ENCODE measurements around the gene GNPTAB.
"Not testable (repeated sequence)": the region's sequence is repeated elsewhere in the genome, so short reads cannot be mapped to it uniquely, and the experiment has no call there.

The GNPTAB gene

DNA sequence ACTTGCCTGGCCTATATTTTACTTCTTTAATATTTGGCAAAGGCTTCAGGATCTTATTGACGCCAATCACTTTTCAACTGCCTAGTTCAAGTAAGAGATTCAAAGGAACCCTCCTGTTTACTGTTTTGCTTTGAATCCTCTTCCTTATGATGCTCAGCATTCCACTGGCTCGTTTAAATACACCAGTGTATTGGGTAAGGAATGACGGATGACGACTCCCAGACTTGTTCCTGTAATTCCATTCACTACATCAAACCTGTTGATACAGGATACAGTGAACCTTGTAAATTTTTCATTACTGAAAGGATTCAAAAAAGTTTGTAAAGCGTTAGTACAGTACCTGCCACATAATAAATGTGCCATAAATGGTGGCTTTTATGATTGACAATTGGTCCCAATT, 89.8 kb downstream of the GNPTAB start:
- no peak overlapping the region for H3K4me3 ChIP-seq (ENCODE audit: low read depth, low read length)

DNA sequence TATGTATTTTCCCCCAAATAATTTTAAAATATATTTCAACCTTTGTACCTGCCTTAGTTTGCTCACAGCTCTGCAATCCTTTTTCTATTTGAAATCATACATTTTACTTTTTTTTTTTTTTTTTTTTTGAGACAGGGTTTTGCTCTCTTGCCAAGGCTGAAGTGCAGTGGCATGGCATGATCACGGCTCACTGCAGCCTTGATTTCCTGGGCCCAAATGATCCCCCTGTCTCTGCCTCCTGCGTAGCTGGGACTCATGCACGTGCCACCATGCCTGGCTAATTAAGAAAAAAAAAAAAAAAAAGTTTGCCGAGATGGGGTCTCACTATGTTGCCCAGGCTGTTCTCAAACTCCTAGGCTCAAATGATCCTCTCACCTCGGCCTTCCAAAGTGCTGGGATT, 90.2 kb downstream of the GNPTAB start:
- no peak overlapping the region for H3K4me3 ChIP-seq (ENCODE audit: low read depth, low read length)

DNA sequence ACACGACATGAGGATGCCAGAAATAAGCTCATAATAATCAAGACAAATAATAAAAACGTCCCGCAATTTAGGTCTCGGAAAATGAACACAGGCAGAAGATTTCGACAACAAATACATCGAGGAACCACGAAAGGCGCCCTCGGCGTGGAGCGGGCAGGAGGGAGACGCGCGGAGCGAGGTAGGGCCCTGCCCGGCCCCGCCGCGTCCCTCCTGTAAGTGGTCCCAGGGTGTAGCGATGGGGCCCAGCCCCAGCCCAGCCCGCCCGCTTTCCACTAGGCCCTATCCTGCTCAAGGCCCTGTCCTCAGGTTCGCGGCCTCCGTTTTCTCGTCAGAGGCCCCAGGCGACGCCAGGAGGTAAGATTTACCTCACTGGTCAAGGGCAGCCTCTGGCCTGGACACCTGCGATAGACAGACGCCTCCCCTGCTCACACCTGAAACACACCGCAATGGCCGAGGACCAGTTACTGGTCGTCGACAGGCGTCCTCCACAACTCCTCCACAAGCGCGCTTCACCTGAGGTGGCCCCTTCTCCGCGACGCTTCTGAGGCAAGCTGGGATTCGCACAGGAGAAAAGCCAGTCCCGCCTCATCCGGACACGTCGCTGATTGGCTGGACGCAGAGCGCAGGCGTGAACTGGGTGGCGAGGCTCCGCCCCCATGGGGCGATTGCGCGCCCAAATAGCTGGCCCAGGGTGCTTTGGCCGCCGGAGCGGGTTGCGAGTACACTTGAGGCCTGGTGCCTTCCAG, 91.7 kb downstream of the GNPTAB start, which contains the start of gene SYCP3:
Gene SYCP3, minus strand, starts transcription at position 543 of the 746 bp plus-strand sequence. CDS start 1,527 bp downstream, outside the sequence.
- H3K4me3 ChIP-seq (ENCODE audit: low read depth, low read length), result no peak within 1 kb of the TSS

DNA sequence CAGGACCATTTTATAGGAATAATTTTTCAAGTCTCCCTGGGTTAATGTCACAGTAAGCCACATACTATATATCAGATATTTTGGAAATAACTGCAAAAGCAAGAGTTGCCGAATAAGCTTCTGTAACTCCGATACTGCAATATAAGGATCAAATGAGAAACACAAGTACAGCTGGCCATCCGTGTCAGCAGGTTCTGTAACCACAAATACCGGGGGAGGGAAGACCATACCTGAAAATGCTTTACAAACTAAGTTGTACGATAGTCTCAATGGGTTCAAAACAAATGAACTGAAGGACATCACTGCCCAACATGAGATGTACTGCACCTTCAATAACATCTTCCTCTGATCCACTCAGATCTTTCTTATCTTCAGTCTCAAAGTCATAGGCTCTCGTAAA, 93.3 kb downstream of the GNPTAB start:
- no peak overlapping the region for H3K4me3 ChIP-seq (ENCODE audit: low read depth, low read length)

DNA sequence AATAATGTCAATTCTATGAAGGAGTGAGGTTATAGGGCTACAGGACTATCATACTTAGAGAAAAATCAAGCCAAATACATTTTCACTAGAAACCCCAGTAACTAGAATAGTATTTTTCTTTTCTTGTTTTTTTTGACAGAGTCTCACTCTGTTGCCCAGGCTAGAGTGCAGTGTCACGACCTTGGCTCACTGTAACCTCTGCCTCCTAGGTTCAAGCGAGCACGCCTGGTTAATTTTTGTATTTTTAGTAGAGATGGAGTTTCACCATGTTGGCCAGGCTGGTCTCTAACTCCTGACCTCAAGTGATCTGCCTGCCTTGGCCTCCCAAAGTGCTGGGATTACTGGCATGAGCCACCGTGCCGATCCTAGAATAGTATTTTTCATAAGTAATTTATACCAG, 96.3 kb downstream of the GNPTAB start:
- H3K4me3 ChIP-seq (ENCODE audit: low read depth, low read length), result not testable (repeated sequence)

DNA sequence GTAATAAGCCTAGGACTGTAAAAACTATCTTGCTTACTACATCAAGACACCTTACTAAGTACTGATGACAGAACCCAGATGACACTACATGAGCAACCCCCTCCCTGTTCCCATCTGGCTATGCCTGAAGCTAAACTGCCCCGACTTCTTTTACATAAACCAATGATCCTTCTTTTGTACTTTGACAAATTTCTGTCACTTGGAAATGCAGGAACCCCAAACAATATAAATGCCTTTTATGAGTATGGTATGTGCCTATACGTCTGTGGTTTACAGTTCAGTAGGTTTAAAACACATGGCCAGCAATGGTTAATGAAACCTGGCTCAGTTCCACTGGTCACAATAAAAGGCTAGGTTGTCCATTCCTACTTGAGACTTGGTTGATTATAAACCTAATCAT, 97.6 kb downstream of the GNPTAB start:
- H3K4me3 ChIP-seq (ENCODE audit: low read depth, low read length), result no peak overlapping the region

DNA sequence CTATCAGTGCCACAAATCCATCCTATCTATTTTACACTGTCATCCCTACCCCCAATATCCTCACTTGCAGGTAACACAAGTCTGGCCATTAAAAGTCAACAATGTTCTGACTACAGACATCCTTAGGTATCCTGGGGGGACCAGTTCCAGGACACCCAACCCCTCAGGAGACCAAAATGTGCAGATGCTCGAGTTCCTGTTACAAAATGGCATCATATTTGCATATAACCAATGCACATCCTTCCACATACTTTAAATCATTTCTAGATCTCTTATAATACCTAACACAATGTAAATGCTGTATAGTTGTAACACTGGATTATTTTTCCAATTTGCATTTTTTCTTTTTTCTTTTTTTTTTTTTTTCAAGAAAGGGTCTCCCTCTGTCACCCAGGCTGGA, 98.4 kb downstream of the GNPTAB start:
- no peak overlapping the region for H3K4me3 ChIP-seq (ENCODE audit: low read depth, low read length)

DNA sequence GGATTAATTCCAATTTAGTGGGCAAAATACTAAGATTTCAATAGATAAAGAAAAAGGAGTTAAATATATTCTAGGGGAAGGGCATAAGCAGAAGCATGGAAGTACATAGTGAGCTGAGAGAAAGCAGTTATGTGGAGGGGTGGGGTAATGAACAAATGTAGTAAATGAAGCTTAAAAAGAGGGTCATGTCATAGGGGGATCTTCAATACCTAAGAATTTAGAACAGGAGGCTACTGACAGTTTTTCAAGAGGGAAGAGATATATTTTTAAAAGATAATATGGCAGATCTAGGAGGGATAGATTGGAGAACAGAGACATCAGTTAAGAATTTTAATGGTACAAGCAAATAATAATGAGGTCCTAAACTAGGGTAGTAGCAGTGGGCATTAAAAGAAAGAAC, 100.9 kb downstream of the GNPTAB start:
- H3K4me3 ChIP-seq (ENCODE audit: low read depth, low read length), result no peak overlapping the region

DNA sequence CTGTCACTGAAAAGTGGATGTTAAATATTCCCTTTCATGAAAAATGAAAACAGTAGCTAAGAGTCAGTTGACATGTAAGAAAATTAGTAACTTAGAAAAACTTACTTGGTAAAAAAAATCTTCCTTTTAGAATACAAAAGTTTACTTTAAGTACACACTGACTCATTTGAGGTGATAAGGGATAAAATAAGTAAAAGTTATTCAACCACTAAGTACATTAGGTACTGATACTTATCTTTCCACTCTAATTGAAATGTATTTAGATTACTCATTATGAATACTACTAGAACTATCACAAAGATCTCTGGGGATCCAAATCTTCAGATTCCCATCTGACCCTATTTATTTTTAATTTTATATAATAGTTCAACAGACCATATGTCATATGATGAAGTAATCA, 103.7 kb downstream of the GNPTAB start:
- no peak overlapping the region for H3K4me3 ChIP-seq (ENCODE audit: low read depth, low read length)

DNA sequence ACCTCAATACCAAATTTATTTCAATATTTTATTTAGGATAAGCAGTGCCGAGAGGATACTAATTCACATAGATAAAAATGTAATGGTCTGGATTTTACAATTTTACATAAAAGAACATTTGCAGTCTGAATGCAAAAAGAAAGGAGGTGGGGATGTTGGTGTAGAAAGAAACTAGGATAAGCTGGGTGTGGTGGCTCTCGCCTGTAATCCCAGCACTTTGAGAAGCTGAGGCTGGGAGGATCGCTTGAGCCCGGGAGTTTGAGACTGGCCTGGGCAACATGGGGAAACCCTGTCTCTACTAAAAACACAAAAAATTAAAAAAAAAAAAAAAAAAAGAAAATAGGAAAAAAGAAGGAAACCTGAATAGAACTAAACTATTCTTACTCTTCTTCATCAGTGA, 108.4 kb downstream of the GNPTAB start:
- H3K4me3 ChIP-seq (ENCODE audit: low read depth, low read length), result no peak overlapping the region

DNA sequence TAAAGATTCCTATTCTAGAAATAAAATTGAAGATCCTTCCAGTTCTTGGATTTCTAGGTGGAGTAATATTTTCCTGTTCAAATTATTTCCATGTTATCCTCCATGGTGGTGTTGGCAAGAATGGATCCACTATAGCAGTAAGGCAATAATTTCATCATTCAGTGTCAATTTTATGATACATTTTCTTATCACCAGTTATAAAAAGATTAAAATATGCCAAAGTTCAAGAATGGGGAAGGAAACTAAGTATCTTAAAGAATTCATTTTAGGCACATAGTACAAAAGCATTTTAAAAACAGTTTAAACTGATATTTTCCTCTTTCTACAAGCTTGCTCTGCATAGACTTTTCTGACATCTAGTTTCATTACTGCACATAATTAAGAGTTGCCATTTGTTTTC, 110.6 kb downstream of the GNPTAB start:
- H3K4me3 ChIP-seq (ENCODE audit: low read depth, low read length), result no peak overlapping the region

DNA sequence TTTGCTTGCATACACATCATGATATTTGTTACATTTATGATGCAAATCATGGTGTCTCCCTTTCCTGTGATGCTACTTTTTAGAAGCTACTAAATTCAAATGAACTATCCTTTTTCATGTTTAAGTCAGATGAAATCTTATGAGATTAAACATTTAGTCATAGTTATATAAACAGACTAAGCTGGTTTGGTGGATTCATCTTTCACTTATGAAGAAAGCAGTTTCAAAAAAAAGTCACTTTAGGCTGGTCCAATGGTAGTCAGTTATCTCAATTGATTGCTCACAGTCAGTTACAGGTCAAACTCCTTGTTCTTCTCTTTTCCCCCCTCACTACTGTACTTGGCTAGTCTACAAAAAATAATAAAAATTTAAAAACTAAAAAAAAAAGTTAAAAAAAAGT, 111.2 kb downstream of the GNPTAB start:
- no peak overlapping the region for H3K4me3 ChIP-seq (ENCODE audit: low read depth, low read length)

DNA sequence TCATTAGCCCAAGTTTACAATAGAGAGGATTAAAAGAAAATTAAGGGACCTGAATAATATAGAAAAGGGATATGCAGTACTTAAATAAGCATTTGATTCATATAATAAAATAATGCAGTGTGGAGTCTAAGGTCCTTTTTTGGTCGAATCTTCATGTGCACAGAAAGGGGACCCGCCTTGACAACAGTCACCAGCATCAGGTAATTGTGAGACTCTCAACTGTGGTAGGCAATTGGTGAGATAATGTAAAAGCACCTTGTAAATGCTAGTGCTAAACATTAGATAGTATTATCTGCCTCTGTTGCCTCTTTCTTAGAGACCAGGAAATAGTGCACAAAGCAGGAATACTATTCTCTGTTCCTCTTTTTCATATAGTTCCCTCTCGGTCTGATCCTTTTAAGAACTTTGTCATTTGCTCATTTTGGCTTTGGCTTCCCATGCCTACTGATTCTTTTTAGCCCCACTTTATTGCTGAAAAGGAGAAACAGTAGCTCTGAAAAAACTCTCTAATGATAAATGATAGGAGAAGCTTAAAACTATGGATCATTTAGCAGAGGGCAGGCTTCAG, 115.8 kb downstream of the GNPTAB start:
- H3K4me3 ChIP-seq (ENCODE audit: low read depth, low read length), result no peak overlapping the region

DNA sequence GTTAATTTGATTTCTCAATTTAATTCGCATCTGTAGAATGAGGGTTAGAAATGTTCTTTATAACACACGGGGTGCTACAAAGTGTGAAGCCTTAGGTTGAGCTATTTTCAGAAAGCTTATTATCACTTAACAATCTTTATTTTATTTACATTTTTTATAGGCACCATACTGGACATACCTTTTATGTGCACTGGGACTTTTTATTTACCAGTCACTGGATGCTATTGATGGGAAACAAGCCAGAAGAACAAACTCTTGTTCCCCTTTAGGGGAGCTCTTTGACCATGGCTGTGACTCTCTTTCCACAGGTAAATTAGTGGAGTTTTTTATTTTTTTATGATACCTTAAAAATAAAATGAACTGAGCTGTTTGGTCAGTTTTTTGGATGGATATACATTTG, 116.8 kb downstream of the GNPTAB start:
- H3K4me3 ChIP-seq (ENCODE audit: low read depth, low read length), result no peak overlapping the region

DNA sequence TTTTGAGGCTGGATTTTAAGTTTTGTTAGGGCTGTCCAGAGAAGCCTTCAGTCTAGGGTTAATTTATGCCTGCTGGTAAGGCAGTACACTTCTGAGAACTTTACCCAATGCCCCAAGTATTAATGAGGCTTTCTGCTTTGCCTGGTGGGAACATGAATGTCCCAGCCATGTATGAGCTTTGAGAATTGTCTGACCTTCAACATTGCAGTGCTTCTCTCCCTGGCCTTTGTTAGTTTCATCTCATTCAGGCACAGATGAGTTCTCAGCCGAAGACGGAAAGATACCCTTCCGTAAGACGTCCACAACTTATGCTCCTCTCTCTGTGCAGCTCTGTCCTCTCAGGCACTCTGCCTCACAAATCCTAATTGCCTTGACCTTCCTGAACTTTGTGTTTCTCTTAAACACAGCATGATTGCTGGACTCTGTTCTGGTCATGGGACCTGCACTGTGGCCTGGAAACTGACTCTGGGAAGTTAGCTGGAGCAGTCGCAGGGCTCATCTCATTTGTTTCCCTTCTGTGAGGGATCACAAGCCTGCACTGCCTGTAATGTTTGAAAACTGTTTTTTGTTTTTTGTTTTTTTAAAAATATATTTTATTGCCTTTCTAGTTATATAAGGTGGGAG, 117.6 kb downstream of the GNPTAB start:
- no peak overlapping the region for H3K4me3 ChIP-seq (ENCODE audit: low read depth, low read length)

DNA sequence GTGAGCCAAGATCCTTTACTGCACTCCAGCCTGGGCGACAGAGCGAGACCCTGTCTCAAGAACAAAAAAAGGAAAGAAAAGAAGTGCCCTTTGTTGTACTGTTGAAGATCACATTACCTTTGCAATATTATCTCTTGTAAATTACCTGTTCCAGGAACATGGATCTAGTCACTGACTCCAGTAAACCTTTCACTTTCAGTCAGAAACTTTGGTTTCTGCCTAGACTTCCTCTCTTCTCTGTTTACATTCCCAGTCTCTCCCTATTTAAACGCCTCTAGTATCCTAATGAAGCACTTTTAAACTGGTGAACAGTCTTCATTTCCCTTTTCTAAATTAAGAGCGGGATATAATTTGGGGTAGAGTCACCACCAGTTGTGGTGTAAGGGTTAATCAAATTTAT, 120.5 kb downstream of the GNPTAB start:
- no peak overlapping the region for H3K4me3 ChIP-seq (ENCODE audit: low read depth, low read length)

DNA sequence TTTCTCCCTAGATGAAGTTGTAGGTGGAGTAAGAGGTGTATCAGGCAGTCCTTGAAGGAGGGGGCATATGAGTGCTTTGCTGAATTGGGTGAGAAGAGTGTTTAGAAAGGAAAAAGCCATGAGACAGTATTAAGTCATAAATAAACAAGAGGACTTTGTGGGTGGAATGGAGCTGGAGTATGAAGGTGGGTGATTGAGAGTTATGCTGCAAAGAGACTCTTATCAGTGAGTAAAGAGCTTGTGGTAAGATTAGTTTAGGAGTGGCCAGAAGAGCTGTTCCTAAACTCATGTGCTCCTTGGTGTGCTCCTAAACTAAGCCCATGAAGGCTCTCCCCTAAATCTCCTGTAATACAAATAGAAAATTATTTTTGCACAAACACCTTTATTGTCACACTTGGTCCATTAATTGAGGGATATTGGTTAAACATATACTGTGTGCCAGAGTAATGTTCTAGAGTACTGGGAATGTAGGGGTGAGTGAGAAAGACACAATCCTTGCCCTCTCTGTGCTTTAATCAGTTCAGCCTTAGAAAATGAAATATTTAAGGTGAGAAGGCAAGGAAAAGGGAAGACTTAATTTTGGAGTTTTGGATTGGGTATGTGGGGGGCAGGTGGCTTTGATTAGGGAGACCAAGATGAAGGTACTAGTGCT, 123.5 kb downstream of the GNPTAB start:
- H3K4me3 ChIP-seq (ENCODE audit: low read depth, low read length), result no peak overlapping the region

DNA sequence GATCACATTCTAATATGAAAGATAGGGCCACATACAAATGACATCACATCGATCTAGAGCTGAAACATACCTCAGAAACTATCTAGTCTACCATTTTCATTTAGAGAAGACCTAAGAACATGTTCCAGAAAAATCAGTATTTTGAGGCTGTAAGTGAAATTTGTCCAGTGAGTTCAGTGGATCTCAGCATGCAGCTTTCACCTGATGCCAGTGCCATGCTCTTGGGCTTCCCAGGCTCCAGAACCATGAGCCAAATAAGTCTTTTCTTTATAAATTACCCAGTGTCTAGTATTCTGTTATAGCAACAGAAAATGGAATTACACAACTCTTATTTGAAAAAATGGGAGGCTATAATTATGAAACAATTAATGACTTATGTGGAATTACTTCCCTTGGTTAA, 124.4 kb downstream of the GNPTAB start:
- H3K4me3 ChIP-seq (ENCODE audit: low read depth, low read length), result no peak overlapping the region

DNA sequence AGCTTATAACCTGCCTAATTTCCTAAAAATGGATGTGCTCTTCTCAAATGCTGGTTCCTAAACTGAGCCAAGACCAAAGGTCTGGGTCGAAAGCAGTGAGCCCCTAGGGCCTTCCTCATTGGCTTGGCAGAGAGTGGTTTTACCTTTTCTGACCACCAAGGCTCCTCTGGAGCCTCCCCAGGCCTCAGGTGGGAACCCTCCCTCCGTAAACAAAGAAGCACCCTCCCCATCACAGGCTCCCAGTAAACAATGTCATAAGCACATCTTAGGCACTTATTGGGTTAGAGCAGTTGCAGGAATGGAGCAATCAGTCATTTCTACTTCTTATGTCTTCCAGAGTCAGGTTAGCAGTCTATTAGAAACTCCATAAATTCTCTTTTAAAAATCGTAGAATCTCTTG, 127.3 kb downstream of the GNPTAB start:
- H3K4me3 ChIP-seq (ENCODE audit: low read depth, low read length), result no peak overlapping the region

DNA sequence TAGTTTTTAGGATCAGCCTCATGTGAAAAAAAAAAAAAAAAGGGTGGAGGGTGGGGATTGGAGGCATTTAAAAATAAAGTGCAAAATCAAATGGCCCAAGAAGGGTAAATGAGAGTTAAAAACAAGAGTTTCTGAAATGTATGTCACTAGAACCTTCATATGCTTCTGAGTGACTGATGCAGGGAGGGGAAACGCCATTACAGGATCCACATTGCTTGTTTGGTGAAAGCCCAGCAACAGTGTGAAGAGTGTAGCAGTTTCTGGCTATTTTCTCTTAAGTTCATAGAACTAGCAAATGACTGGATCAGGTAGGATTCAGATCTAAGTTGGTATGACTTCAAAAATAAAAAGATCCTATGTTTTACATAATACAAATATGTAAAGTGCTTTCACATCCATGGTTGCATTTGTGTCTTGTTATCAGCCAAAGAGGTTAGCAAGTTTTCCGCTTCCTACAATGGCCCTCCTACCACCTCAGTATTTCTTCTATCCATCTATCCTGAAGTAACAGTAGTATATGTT, 130.4 kb downstream of the GNPTAB start:
- no peak overlapping the region for H3K4me3 ChIP-seq (ENCODE audit: low read depth, low read length)

DNA sequence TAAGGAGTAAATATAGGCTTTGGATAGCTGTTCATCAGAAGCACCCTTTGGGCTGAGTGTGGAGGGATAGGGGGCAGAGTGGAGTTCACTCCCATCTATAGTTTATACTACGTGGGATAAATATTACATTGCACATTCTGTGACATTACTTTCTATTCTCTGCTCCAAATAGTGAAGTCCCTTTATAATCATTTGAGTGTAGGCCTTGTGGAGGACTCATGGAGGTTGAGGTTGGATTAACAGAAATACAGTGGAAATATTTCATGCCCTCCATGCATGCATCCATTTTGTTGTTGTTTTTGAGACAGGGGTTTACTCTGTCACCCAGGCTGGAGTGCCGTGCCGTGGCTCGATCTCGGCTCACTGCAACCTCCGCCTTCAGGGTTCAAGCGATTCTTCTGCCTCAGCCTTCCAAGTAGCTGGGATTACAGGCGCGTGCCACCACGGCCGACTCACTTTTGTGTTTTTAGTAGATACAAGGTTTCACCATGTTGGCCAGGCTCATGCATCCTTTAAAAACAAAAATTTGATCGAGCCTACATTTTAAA, 131.9 kb downstream of the GNPTAB start:
- H3K4me3 ChIP-seq (ENCODE audit: low read depth, low read length), result no peak overlapping the region
